Measurements from ENCODE around the gene RPS27. TPM values are rescaled to one million over a fixed set of nuclear protein-coding genes. Genes with fewer than 3 reads are reported as not detected.

RPS27 gene
- total and polyA plus RNA-seq, 2 experiments from 2014 or later, result 1,371 to 3,355 TPM

DNA sequence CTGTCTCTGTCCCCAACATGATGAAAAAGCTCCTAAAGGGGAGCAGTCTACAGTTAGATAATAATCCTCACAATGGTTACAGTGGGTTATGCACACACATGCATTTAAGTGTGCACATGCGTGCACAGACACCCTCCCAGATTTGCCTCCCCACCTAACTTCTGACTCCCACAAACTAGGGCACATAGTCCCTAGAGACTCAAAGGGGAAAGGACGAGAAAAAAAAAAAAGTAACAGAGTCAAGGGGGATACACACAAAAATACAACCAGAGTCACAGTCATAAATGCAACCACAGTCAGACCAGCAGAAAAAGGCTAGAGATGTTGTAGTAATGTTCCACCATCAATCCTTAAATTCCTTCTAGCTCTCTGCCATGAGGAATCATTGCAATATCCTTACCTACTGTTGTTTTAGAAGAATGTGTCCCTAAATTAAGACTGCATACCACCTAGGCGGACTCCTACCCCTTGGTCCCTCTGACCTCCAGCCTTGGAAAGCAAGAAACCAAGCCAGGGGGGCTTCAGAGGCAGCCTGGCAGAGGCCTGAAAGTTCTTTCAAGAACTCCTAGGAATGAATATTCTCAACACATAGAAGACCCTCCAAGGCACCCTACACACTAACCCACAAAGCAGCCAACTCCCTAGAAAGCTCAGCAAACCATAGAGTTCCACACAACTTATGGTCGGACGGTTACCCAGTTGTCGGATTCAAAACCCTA, 33.4 kb upstream of the RPS27 start (continued):
- TF ChIP-seq, protein P1, sequence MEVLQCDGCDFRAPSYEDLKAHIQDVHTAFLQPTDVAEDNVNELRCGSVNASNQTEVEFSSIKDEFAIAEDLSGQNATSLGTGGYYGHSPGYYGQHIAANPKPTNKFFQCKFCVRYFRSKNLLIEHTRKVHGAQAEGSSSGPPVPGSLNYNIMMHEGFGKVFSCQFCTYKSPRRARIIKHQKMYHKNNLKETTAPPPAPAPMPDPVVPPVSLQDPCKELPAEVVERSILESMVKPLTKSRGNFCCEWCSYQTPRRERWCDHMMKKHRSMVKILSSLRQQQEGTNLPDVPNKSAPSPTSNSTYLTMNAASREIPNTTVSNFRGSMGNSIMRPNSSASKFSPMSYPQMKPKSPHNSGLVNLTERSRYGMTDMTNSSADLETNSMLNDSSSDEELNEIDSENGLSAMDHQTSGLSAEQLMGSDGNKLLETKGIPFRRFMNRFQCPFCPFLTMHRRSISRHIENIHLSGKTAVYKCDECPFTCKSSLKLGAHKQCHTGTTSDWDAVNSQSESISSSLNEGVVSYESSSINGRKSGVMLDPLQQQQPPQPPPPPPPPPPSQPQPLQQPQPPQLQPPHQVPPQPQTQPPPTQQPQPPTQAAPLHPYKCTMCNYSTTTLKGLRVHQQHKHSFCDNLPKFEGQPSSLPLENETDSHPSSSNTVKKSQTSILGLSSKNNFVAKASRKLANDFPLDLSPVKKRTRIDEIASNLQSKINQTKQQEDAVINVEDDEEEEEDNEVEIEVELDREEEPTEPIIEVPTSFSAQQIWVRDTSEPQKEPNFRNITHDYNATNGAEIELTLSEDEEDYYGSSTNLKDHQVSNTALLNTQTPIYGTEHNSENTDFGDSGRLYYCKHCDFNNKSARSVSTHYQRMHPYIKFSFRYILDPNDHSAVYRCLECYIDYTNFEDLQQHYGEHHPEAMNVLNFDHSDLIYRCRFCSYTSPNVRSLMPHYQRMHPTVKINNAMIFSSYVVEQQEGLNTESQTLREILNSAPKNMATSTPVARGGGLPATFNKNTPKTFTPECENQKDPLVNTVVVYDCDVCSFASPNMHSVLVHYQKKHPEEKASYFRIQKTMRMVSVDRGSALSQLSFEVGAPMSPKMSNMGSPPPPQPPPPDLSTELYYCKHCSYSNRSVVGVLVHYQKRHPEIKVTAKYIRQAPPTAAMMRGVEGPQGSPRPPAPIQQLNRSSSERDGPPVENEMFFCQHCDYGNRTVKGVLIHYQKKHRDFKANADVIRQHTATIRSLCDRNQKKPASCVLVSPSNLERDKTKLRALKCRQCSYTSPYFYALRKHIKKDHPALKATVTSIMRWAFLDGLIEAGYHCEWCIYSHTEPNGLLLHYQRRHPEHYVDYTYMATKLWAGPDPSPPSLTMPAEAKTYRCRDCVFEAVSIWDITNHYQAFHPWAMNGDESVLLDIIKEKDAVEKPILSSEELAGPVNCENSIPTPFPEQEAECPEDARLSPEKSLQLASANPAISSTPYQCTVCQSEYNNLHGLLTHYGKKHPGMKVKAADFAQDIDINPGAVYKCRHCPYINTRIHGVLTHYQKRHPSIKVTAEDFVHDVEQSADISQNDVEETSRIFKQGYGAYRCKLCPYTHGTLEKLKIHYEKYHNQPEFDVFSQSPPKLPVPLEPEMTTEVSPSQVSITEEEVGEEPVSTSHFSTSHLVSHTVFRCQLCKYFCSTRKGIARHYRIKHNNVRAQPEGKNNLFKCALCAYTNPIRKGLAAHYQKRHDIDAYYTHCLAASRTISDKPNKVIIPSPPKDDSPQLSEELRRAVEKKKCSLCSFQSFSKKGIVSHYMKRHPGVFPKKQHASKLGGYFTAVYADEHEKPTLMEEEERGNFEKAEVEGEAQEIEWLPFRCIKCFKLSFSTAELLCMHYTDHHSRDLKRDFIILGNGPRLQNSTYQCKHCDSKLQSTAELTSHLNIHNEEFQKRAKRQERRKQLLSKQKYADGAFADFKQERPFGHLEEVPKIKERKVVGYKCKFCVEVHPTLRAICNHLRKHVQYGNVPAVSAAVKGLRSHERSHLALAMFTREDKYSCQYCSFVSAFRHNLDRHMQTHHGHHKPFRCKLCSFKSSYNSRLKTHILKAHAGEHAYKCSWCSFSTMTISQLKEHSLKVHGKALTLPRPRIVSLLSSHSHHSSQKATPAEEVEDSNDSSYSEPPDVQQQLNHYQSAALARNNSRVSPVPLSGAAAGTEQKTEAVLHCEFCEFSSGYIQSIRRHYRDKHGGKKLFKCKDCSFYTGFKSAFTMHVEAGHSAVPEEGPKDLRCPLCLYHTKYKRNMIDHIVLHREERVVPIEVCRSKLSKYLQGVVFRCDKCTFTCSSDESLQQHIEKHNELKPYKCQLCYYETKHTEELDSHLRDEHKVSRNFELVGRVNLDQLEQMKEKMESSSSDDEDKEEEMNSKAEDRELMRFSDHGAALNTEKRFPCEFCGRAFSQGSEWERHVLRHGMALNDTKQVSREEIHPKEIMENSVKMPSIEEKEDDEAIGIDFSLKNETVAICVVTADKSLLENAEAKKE (CRISPR knock-in tag; IDR thresholded peaks at IDR 0.05), result no peak
- TF ChIP-seq EZH2 (IDR thresholded peaks at IDR 0.05; ENCODE audit: low read depth, unreplicated experiment) (no peak), ZNF114 (CRISPR knock-in tag; IDR thresholded peaks at IDR 0.05) (no peak), STAT1 (IDR thresholded peaks at IDR 0.05; ENCODE audit: unreplicated experiment) (no peak), POLR2AphosphoS5 (IDR thresholded peaks at IDR 0.05; ENCODE audit: low read depth) (no peak), EZH2phosphoT487 (IDR thresholded peaks at IDR 0.05; ENCODE audit: unreplicated experiment) (no peak), CREB1 (CRISPR knock-in tag; IDR thresholded peaks at IDR 0.05; ENCODE audit: low read depth) (no peak)
- TF ChIP-seq, protein P2, sequence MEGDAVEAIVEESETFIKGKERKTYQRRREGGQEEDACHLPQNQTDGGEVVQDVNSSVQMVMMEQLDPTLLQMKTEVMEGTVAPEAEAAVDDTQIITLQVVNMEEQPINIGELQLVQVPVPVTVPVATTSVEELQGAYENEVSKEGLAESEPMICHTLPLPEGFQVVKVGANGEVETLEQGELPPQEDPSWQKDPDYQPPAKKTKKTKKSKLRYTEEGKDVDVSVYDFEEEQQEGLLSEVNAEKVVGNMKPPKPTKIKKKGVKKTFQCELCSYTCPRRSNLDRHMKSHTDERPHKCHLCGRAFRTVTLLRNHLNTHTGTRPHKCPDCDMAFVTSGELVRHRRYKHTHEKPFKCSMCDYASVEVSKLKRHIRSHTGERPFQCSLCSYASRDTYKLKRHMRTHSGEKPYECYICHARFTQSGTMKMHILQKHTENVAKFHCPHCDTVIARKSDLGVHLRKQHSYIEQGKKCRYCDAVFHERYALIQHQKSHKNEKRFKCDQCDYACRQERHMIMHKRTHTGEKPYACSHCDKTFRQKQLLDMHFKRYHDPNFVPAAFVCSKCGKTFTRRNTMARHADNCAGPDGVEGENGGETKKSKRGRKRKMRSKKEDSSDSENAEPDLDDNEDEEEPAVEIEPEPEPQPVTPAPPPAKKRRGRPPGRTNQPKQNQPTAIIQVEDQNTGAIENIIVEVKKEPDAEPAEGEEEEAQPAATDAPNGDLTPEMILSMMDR (conservative IDR thresholded peaks at IDR 0.05; ENCODE audit: low read depth in 2 of 2), result no peak
- TF ChIP-seq, protein P3, sequence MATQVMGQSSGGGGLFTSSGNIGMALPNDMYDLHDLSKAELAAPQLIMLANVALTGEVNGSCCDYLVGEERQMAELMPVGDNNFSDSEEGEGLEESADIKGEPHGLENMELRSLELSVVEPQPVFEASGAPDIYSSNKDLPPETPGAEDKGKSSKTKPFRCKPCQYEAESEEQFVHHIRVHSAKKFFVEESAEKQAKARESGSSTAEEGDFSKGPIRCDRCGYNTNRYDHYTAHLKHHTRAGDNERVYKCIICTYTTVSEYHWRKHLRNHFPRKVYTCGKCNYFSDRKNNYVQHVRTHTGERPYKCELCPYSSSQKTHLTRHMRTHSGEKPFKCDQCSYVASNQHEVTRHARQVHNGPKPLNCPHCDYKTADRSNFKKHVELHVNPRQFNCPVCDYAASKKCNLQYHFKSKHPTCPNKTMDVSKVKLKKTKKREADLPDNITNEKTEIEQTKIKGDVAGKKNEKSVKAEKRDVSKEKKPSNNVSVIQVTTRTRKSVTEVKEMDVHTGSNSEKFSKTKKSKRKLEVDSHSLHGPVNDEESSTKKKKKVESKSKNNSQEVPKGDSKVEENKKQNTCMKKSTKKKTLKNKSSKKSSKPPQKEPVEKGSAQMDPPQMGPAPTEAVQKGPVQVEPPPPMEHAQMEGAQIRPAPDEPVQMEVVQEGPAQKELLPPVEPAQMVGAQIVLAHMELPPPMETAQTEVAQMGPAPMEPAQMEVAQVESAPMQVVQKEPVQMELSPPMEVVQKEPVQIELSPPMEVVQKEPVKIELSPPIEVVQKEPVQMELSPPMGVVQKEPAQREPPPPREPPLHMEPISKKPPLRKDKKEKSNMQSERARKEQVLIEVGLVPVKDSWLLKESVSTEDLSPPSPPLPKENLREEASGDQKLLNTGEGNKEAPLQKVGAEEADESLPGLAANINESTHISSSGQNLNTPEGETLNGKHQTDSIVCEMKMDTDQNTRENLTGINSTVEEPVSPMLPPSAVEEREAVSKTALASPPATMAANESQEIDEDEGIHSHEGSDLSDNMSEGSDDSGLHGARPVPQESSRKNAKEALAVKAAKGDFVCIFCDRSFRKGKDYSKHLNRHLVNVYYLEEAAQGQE (IDR thresholded peaks at IDR 0.05; ENCODE audit: unreplicated experiment), result no peak
